HG03439 (cell line): ENCODE data around the gene PFKL.

ENCODE experiments used
- ATAC-seq: cut with Tn5 transposase; IDR thresholded peaks from one replicate; pipeline ENCODE4 v1.9.1; 2021; ENCODE audit warnings: mild to moderate bottlenecking, moderate library complexity; ENCODE audit not compliant: unreplicated experiment

Gene PFKL

DNA sequence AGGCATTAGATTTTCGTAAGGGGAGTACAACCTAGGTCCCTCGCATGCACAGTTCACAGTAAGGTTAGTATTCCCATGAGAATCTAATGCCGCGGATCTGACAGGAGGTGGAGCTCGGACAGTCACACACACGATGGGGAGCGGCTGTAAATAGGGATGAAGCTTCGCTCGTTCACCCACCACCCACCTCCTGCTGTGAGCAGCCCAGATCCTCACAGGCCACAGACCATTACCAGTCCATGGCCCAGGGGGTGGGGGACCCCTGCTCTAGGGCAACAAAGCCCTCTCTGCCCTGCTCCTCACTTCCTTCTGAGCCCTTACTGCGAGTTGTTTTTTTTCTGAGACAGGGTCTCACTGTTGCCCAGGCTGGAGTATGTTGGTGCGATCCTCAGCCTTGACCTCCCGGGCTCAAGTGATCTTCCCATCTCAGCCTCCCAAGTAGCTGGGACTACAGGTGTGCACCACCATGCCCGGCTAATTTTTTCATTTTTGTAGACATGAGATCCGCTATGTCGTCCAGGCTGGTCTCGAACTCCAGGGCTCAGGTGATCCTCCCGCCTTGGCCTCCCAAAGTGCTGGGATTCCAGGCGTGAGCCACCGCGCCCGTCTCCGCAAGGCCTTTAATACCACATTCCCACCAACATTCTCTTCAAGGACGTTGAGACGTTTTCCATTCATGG, 74.9 kb downstream of the PFKL start:
- ATAC-seq = no peak

DNA sequence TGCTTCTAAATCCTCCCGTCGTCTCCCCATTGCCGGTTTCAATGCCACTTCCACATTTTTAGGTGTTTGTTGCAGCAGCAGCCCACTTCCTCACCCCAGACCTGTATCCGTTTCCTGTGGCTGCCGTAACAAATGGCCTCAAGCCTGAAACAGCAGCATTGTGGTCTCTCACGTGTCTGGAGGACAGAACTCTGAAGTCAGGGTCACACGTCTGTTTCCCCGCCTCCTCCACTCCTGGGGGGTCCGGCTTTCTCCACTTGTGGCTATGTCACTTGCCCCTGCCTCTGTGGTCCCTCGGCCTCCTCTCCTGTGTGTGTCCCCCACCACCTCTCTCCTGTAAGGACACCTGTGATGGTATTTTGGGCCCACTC, 75.4 kb downstream of the PFKL start:
- no peak for ATAC-seq

DNA sequence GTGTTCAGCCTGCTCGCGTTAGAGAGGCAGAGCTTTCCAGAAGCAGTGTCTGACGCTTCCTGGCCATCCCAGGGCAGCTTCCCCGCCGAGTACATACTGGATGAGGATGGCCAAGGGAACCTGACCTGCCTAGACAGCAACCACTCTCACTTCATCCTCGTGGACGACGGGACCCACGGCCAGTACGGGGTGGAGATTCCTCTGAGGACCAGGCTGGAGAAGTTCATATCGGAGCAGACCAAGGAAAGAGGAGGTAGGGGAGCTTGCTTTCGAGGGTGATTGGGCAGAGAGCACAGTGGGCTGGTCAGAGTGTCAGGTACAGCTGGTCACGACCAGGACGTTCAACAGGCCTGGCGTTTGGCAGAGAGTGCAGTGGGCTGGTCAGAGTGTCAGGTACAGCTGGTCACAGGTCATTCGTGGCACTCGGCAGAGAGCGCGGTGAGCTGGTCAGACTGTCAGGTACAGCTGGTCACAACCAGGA, 75.9 kb downstream of the PFKL start:
- ATAC-seq = no peak

GRCh38 chr21:44376606-44377005, 76.8 kb downstream of the PFKL start:
- no peak for ATAC-seq
